Measurements from ENCODE around the gene RBM20. TPM values are rescaled to one million over a fixed set of nuclear protein-coding genes. Genes with fewer than 3 reads are reported as not detected.
A peak's percentile ranks its signal among the peaks of the same experiment; 100 is the strongest.

RBM20 gene
- total and polyA plus RNA-seq, 10 of the 15 experiments (the other 5 are each of a cell fraction or from before 2014, with no cell fraction given), result 0.04 to 0.26 (median 0.15) TPM

DNA sequence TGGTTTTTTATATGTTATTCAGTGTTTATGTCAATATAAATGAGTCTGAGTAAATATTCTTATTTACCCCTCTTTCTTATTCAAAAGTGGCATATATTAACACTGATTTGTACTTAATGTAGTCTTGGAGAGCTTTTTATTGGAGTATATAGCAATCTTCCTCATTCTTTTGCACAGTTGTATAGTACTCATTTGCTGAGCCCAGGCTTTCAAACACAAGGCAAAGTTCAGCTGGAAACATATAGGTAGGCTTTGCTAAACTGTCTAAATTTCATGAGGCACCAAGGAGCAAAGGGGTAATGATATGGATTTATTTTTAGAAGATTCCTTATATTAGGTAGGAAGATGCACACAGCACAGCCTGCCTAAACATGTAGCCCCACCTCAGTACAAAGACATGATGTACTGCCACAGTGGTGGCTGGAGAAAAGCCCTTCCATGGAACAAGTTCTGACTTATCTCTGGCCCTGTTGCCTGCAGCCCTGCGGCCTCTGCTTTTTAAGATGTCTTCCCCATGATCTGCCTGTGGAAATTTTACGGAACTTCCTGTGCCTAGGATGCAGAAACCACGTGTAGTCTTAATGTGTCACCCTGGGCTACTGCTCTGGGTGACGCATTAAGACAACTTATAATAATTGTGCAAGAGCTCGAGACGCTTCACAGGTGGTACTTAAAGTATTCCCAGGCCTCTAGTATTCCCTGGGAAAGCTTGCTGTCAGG lies 218.0 kb downstream of the RBM20 start:
- H3K4me1 ChIP-seq (ENCODE audit: control insufficient read depth, insufficient read depth, low read length), result peaks cover 93% of the 10 kb centered on the region
- CTCF ChIA-PET, result interaction anchor here (1.1 to 5.4 kb wide), 9 partner anchors 9 to 59 kb away, joined by 3 to 68 read pairs (median 5); partner anchors contain the start of gene PDCD4
- intact Hi-C loops (cut with micrococcal nuclease; ENCODE audit: unreplicated experiment) (no loop called here), in situ Hi-C loops (cut with MboI) (no loop called here)
- H3K9ac ChIP-seq (ENCODE audit: control insufficient read depth, insufficient read depth, low read length), result no peak overlapping the region
- peaks cover 2% of the 10 kb centered on the region; the same call in 1 of the 2 replicates for H3K79me2 ChIP-seq (ENCODE audit: control insufficient read depth, insufficient read depth, low read length)
- H3K4me3 ChIP-seq, result no peak overlapping the region
- no peaks in the 10 kb centered on the region for H3K27me3 ChIP-seq (replicated peaks in 1 of 2; ENCODE audit: control insufficient read depth in 2 of 2, insufficient read depth in 2 of 2, low read length in 1 of 2)
- BruUV-seq (replicated peaks), result no TSS peak
- no peaks in the 10 kb centered on the region for H4K20me1 ChIP-seq (ENCODE audit: control insufficient read depth, insufficient read depth)
- no peak for DNase-seq (ENCODE audit: low read depth, low spot score)
- ATAC-seq, result no peak
- no peak overlapping the region for H2AFZ ChIP-seq (ENCODE audit: control insufficient read depth, low read depth, low read length)
- FAIRE-seq, result no peak
- SMC1A ChIA-PET (ENCODE audit: uncharacterized antibody, unreplicated experiment), result interaction anchor here (1.0 to 6.8 kb wide), 11 partner anchors 8 to 88 kb away, joined by 3 to 188 read pairs (median 11); partner anchors contain the start of genes BBIP1 and PDCD4
- H3K9me3 ChIP-seq (replicated peaks; ENCODE audit: control insufficient read depth, insufficient read depth, low read length), result no peaks in the 10 kb centered on the region
- 85% methylated on average over 6 of the region's 6 CpGs for WGBS (ENCODE audit: insufficient coverage, insufficient replicate concordance, low lambda C conversion rate, missing lambda C conversion rate)
- H3K27ac ChIP-seq (ENCODE audit: control insufficient read depth, insufficient read depth), result peak overlapping the region; percentile 98
- no peak overlapping the region for H3K4me2 ChIP-seq (ENCODE audit: control insufficient read depth, insufficient read depth)
- no peaks in the 10 kb centered on the region for H3K36me3 ChIP-seq (ENCODE audit: control insufficient read depth in 2 of 2, insufficient read depth in 2 of 2, low read length in 1 of 2)
- POLR2A ChIA-PET, result interaction anchor here (0.7 to 6.7 kb wide), 8 partner anchors 9 to 59 kb away, joined by 3 to 145 read pairs (median 12); partner anchors contain the start of genes BBIP1 and PDCD4
- RAD21 ChIA-PET (ENCODE audit: unreplicated experiment), result interaction anchor here (0.7 to 4.6 kb wide), 7 partner anchors 9 to 88 kb away, joined by 3 to 23 read pairs (median 7); partner anchors contain the start of genes BBIP1 and PDCD4
- no peak for TF ChIP-seq KDM1A (IDR thresholded peaks at IDR 0.05; ENCODE audit: borderline replicate concordance)
- TF ChIP-seq RCOR1 (conservative IDR thresholded peaks at IDR 0.05; ENCODE audit: low read depth, low read length), result no peak
- no peak for TF ChIP-seq MYC (IDR thresholded peaks at IDR 0.05; ENCODE audit: insufficient read depth, insufficient read length, insufficient replicate concordance, low read length, severe bottlenecking)
- no peak for TF ChIP-seq CHD4 (IDR thresholded peaks at IDR 0.05)
- TF ChIP-seq, protein P1, sequence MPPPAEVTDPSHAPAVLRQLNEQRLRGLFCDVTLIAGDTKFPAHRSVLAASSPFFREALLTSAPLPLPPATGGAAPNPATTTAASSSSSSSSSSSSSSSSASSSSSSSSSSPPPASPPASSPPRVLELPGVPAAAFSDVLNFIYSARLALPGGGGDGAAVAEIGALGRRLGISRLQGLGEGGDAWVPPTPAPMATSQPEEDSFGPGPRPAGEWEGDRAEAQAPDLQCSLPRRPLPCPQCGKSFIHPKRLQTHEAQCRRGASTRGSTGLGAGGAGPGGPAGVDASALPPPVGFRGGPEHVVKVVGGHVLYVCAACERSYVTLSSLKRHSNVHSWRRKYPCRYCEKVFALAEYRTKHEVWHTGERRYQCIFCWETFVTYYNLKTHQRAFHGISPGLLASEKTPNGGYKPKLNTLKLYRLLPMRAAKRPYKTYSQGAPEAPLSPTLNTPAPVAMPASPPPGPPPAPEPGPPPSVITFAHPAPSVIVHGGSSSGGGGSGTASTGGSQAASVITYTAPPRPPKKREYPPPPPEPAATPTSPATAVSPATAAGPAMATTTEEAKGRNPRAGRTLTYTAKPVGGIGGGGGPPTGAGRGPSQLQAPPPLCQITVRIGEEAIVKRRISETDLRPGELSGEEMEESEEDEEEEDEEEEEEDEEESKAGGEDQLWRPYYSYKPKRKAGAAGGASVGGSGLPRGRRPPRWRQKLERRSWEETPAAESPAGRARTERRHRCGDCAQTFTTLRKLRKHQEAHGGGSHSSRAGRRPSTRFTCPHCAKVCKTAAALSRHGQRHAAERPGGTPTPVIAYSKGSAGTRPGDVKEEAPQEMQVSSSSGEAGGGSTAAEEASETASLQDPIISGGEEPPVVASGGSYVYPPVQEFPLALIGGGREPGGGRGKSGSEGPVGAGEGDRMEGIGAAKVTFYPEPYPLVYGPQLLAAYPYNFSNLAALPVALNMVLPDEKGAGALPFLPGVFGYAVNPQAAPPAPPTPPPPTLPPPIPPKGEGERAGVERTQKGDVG (CRISPR knock-in tag; IDR thresholded peaks at IDR 0.05), result no peak
- TF ChIP-seq MTA2 (IDR thresholded peaks at IDR 0.05; ENCODE audit: low read depth), result no peak
- no peak for TF ChIP-seq GABPA (IDR thresholded peaks at IDR 0.05; ENCODE audit: low read depth)
- no peak for TF ChIP-seq HDGF (IDR thresholded peaks at IDR 0.05)
- TF ChIP-seq RBBP5 (conservative IDR thresholded peaks at IDR 0.05), result no peak
- no peak for TF ChIP-seq GATAD2B (conservative IDR thresholded peaks at IDR 0.05; ENCODE audit: low read depth)
- no peak for TF ChIP-seq PRDM15 (CRISPR knock-in tag; IDR thresholded peaks at IDR 0.05)
- TF ChIP-seq ZNF24 (IDR thresholded peaks at IDR 0.05), result no peak
- TF ChIP-seq TBL1XR1 (IDR thresholded peaks at IDR 0.05; ENCODE audit: low read depth, low read length), result no peak
- no peak for TF ChIP-seq BCL11A (IDR thresholded peaks at IDR 0.05; ENCODE audit: low read depth, low read length)

Measured in GM12878 (cell line).